ENCODE data around the gene SCP2D1. TPM values are rescaled to one million over a fixed set of nuclear protein-coding genes. Genes with fewer than 3 reads are reported as not detected.

Gene SCP2D1
- total and polyA plus RNA-seq, 9 of the 15 experiments (the other 6 are each of a cell fraction or from before 2014, with no cell fraction given), result not detected

GRCh38 chr20:18773566-18773965 lies 40.0 kb upstream of the SCP2D1 start:
- in situ Hi-C loops (cut with MboI), result no loop called here

More at GRCh38 chr20:18773566-18773965, 40.0 kb upstream of the SCP2D1 start:
- ChIA-PET POLR2A (no interaction called here), CTCF (ENCODE audit: low intra/inter-chr PET ratio) (no interaction called here)
- no peaks in the 10 kb centered on the region for H3K9me3 ChIP-seq (replicated peaks; ENCODE audit: control insufficient read depth, insufficient read depth, low read depth, low read length)
- intact Hi-C loops (cut with micrococcal nuclease), result no loop called here
- no peak for ATAC-seq
- BruUV-seq (replicated peaks), result no TSS peak
- no peak overlapping the region for H3K4me3 ChIP-seq
- no peaks in the 10 kb centered on the region for H3K36me3 ChIP-seq (ENCODE audit: control insufficient read depth, insufficient read depth, low read length)
- 0% methylated on average over 1 of the region's 1 CpG for WGBS (ENCODE audit: insufficient coverage, low coverage, missing lambda C conversion rate)
- TF ChIP-seq HDAC1 (IDR thresholded peaks at IDR 0.05), result no peak
- TF ChIP-seq PKNOX1 (IDR thresholded peaks at IDR 0.05), result no peak
- TF ChIP-seq HIVEP1 (CRISPR knock-in tag; IDR thresholded peaks at IDR 0.05), result no peak
- no peak for TF ChIP-seq BRD9 (IDR thresholded peaks at IDR 0.05; ENCODE audit: low read depth, partially characterized antibody)
- TF ChIP-seq TAF15 (IDR thresholded peaks at IDR 0.05; ENCODE audit: low read depth, low read length), result no peak
- TF ChIP-seq KDM4B (IDR thresholded peaks at IDR 0.05; ENCODE audit: borderline replicate concordance in 2 of 2, low read depth in 1 of 2), result no peak
- TF ChIP-seq ZNF766 (CRISPR knock-in tag; conservative IDR thresholded peaks at IDR 0.05), result no peak
- no peak for TF ChIP-seq DNMT1 (IDR thresholded peaks at IDR 0.05)
- TF ChIP-seq FOXJ2 (tag; IDR thresholded peaks at IDR 0.05), result no peak
- TF ChIP-seq THAP12 (CRISPR knock-in tag; IDR thresholded peaks at IDR 0.05), result no peak
- no peak for TF ChIP-seq CAMTA2 (CRISPR knock-in tag; conservative IDR thresholded peaks at IDR 0.05)
- H2AFZ ChIP-seq (ENCODE audit: low read depth, low read length), result no peak overlapping the region
- H3K4me2 ChIP-seq (ENCODE audit: insufficient read depth, low read length), result no peak overlapping the region
- no peak overlapping the region for H3K9ac ChIP-seq (ENCODE audit: insufficient read depth in 1 of 2, low read depth in 2 of 2, low read length in 2 of 2)
- H3K27me3 ChIP-seq (ENCODE audit: control insufficient read depth in 2 of 2, insufficient read depth in 2 of 2, low read length in 2 of 2), result peaks cover 0 to under 1% of the 10 kb centered on the region in 2 experiments; a peak in 1 of 5 replicates
- H3K27ac ChIP-seq (ENCODE audit: extremely low read depth, low read depth, low read length), result no peak overlapping the region
- H3K79me2 ChIP-seq (ENCODE audit: control insufficient read depth, insufficient read depth, low read length), result no peaks in the 10 kb centered on the region
- no peaks in the 10 kb centered on the region for H4K20me1 ChIP-seq (replicated peaks; ENCODE audit: control insufficient read depth, insufficient read depth, low read length)
- no peak for DNase-seq (ENCODE audit: extremely low read depth in 1 of 4, low spot score in 3 of 4)
- no peak for FAIRE-seq
- no peaks in the 10 kb centered on the region for H3K4me1 ChIP-seq (replicated peaks in 1 of 2; ENCODE audit: control insufficient read depth in 2 of 2, insufficient read depth in 2 of 2, low read length in 2 of 2)
- H3K9me1 ChIP-seq (ENCODE audit: control insufficient read depth, insufficient read depth, low read length), result no peaks in the 10 kb centered on the region

All from K562 (cell line).